Smooth muscle cell of the brain vasculature (primary cell): ENCODE results near the gene RABAC1.
"Not testable (repeated sequence)": the region's sequence is repeated elsewhere in the genome, so short reads cannot be mapped to it uniquely, and the experiment has no call there.

Experiments
- DNase-seq: peaks from one replicate; pipeline ENCODE4 v3.0.0-alpha.2; 2012; ENCODE audit warnings: low read depth, low spot score

RABAC1 gene

GRCh38 chr19:41915776-41916414 is 43.2 kb downstream of the RABAC1 start:
- DNase-seq, result no peak

- no peak for DNase-seq
These were observed 43.9 kb downstream of the RABAC1 start for GRCh38 chr19:41915021-41915775.

- not testable (repeated sequence) for DNase-seq
These were observed 44.7 kb downstream of the RABAC1 start for GRCh38 chr19:41914424-41914834.

- DNase-seq, result no peak
These were observed 45.3 kb downstream of the RABAC1 start for GRCh38 chr19:41913538-41914423.

- DNase-seq, result no peak
These were observed 46.1 kb downstream of the RABAC1 start for GRCh38 chr19:41912899-41913537.

GRCh38 chr19:41911889-41912731 is 47.0 kb downstream of the RABAC1 start:
- no peak for DNase-seq

GRCh38 chr19:41910992-41911888 is 47.9 kb downstream of the RABAC1 start:
- no peak for DNase-seq

GRCh38 chr19:41910240-41910991 is 48.7 kb downstream of the RABAC1 start:
- no peak for DNase-seq

GRCh38 chr19:41909706-41910105 is 49.4 kb downstream of the RABAC1 start:
- no peak for DNase-seq

- DNase-seq, result no peak
These were observed 50.2 kb downstream of the RABAC1 start for GRCh38 chr19:41908724-41909464.

- no peak for DNase-seq
These were observed 51.0 kb downstream of the RABAC1 start for GRCh38 chr19:41907994-41908615.

- DNase-seq, result no peak
These were observed 52.0 kb downstream of the RABAC1 start for GRCh38 chr19:41906916-41907680.
